OCI-LY7 (cell line): ENCODE data around the gene ABCB8. TPM values are rescaled to one million over a fixed set of nuclear protein-coding genes. Genes with fewer than 3 reads are reported as not detected.

Source experiments
- BruUV-seq: library from RNA; stranded (reverse); fragments of 400-500 nt; replicated peaks from 2 replicates; lab custom pipeline; 2021; lab: Mats Ljungman, UMichigan
- CTCF ChIA-PET: fragments of 300-600 bp; sonication (Branson Sonifier 250); formaldehyde crosslinking; loops from one replicate; lab custom pipeline; 2022; ENCODE audit warnings: antibody characterized with exemption; ENCODE audit not compliant: unreplicated experiment; lab: Charles Lee
- POLR2A ChIA-PET: fragments of 300-600 bp; sonication (Branson Sonifier 250); formaldehyde crosslinking; loops from one replicate; lab custom pipeline; 2022; ENCODE audit warnings: antibody characterized with exemption; lab: Charles Lee
- DNase-seq: peaks from one replicate; pipeline ENCODE4 v3.0.0-alpha.2; 2015; ENCODE audit warnings: low spot score
- H2AFZ ChIP-seq: fragments of 200-600 bp; sonication (generic), shearing (Covaris generic); 2 replicates; pipeline ENCODE4 v1.6.1; 2014; ENCODE audit warnings: mild to moderate bottlenecking, antibody characterized with exemption, low read length, moderate library complexity
- H3K27ac ChIP-seq: fragments of 200-600 bp; sonication (generic); 2 replicates; pipeline ENCODE4 v1.5.1; 2014; ENCODE audit warnings: mixed run types, low read depth, mild to moderate bottlenecking, moderate library complexity, low read length, inconsistent platforms; ENCODE audit not compliant: poor library complexity, severe bottlenecking
- H3K36me3 ChIP-seq: fragments of 200-600 bp; sonication (generic); 2 replicates; pipeline ENCODE4 v1.6.1; 2014; ENCODE audit warnings: mild to moderate bottlenecking, antibody characterized with exemption, low read length, moderate library complexity, mixed read lengths; ENCODE audit not compliant: insufficient read depth
- H3K4me1 ChIP-seq: fragments of 200-600 bp; sonication (generic); 2 replicates; pipeline ENCODE4 v1.5.1; 2014; ENCODE audit warnings: mild to moderate bottlenecking, low read length; ENCODE audit not compliant: insufficient read depth, poor library complexity, severe bottlenecking
- H3K4me2 ChIP-seq: fragments of 200-600 bp; sonication (generic); 2 replicates; pipeline ENCODE4 v1.6.1; 2014; ENCODE audit warnings: mild to moderate bottlenecking, low read length
- H3K4me3 ChIP-seq: fragments of 200-600 bp; sonication (generic); 2 replicates; pipeline ENCODE4 v1.5.1; 2014; ENCODE audit warnings: mild to moderate bottlenecking, low read depth, low read length; ENCODE audit not compliant: poor library complexity, severe bottlenecking
- H3K79me2 ChIP-seq: fragments of 200-600 bp; sonication (generic); 2 replicates; pipeline ENCODE4 v1.6.1; 2016; ENCODE audit warnings: low read depth, mild to moderate bottlenecking, low read length, moderate library complexity, mixed read lengths; ENCODE audit not compliant: insufficient read depth
- H3K9me2 ChIP-seq: fragments of 200-600 bp; sonication (generic); 2 replicates; pipeline ENCODE4 v1.6.1; 2016; ENCODE audit warnings: mild to moderate bottlenecking, low read length, mixed read lengths; ENCODE audit not compliant: insufficient read depth
- H3K9me3 ChIP-seq: fragments of 200-600 bp; sonication (generic); 2 replicates; pipeline ENCODE4 v1.6.1; 2014; ENCODE audit warnings: mild to moderate bottlenecking, mixed run types, low read length, mixed read lengths
- H4K20me1 ChIP-seq: fragments of 200-600 bp; sonication (generic); 2 replicates; pipeline ENCODE4 v1.6.1; 2014; ENCODE audit warnings: mild to moderate bottlenecking, antibody characterized with exemption, low read length, moderate library complexity, mixed read lengths; ENCODE audit not compliant: insufficient read depth
- EZH2phosphoT487 ChIP-seq: fragments of 200-600 bp; sonication (generic); IDR thresholded peaks from 2 replicates; pipeline ENCODE4 v1.6.1; 2018; ENCODE audit warnings: low read depth, borderline replicate concordance, mild to moderate bottlenecking, mixed run types, antibody characterized with exemption, low read length, moderate library complexity, mixed read lengths
- intact Hi-C: fragments of 100-400 bp; cut with micrococcal nuclease; formaldehyde crosslinking; loops from one replicate; pipeline ENCODE4 v1.10.0; 2022; ENCODE audit not compliant: unreplicated experiment
- total RNA-seq, 2 experiments: library from RNA; depleted of rRNA in 1 of 2; stranded (reverse); fragments of >200 nt in 1 of 2; shearing (Covaris generic) in 1 of 2; gene quantifications; 2 replicates each; pipeline ENCODE4 v1.2.3, GENCODE V29; 2014 to 2022
- TF ChIP-seq, protein P1 (sequence below): fragments of 200-600 bp; sonication (generic); conservative IDR thresholded peaks from 2 replicates; pipeline ENCODE4 v1.5.1; 2014; ENCODE audit warnings: mild to moderate bottlenecking, antibody characterized with exemption, low read length, moderate library complexity, mixed read lengths

The ABCB8 gene
- total RNA-seq, 2 experiments from 2014 or later: 32.0 to 64.7 TPM

DNA sequence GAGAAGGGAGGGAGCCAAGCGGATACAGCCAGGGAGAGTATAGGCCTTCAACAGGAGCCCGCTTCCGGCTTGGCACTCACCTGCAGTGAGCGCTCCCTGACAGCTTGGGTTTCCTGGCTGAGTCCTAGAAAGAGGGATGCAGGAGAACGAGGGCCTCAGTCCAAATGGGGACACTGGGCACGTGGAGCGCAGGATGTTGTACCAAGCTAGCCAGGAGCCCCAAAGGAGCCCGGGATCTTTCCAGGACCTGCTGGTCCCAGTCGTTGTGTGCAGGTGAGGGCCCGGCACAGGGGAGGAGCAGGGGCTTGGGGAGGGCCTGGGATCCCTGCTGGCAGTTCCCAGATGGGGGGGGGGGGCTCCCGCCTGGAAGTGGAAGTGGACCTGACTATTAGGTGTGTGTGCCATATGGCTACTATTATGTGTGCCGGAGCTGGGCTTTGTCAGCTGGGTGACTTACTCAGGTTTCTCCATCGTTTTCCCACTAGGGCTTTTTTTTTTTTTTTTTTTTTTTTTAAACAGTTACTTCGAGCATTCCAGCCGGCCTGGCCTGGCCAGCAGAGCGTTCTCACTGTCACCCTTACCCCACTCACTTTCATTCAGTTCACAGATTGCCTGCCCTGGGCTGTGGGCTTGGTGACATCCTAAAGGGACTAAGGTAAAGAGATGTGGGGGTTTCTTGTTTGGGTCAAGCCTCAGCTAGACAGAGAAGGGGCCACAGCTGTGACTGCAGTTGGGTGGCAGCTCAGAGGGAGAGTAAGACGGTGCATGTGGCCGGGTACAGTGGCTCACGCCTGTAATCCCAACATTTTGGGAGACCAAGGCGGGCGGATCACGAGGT lies 61.9 kb downstream of the ABCB8 start:
- POLR2A ChIA-PET: no interaction called here
- Histone ChIP-seq H2AFZ (no peak overlapping the region), H4K20me1 (no peaks in the 10 kb centered on the region; the same call in 1 of the 2 replicates), H3K4me2 (no peak overlapping the region), H3K9me2 (no peaks in the 10 kb centered on the region), H3K4me3 (no peak overlapping the region), H3K79me2 (no peaks in the 10 kb centered on the region), H3K9me3 (no peaks in the 10 kb centered on the region), H3K27ac (no peak overlapping the region), H3K4me1 (peaks cover 9% of the 10 kb centered on the region), H3K36me3 (no peaks in the 10 kb centered on the region)
- no peak for DNase-seq
- TF ChIP-seq, protein P1, sequence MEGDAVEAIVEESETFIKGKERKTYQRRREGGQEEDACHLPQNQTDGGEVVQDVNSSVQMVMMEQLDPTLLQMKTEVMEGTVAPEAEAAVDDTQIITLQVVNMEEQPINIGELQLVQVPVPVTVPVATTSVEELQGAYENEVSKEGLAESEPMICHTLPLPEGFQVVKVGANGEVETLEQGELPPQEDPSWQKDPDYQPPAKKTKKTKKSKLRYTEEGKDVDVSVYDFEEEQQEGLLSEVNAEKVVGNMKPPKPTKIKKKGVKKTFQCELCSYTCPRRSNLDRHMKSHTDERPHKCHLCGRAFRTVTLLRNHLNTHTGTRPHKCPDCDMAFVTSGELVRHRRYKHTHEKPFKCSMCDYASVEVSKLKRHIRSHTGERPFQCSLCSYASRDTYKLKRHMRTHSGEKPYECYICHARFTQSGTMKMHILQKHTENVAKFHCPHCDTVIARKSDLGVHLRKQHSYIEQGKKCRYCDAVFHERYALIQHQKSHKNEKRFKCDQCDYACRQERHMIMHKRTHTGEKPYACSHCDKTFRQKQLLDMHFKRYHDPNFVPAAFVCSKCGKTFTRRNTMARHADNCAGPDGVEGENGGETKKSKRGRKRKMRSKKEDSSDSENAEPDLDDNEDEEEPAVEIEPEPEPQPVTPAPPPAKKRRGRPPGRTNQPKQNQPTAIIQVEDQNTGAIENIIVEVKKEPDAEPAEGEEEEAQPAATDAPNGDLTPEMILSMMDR: no peak
- TF ChIP-seq EZH2phosphoT487: no peak
- no TSS peak for BruUV-seq
- intact Hi-C loops: loop anchor here (10.0 kb wide), 3 partner anchors 65 to 195 kb away; partner anchors contain the start of gene KCNH2
- CTCF ChIA-PET: no interaction called here

DNA sequence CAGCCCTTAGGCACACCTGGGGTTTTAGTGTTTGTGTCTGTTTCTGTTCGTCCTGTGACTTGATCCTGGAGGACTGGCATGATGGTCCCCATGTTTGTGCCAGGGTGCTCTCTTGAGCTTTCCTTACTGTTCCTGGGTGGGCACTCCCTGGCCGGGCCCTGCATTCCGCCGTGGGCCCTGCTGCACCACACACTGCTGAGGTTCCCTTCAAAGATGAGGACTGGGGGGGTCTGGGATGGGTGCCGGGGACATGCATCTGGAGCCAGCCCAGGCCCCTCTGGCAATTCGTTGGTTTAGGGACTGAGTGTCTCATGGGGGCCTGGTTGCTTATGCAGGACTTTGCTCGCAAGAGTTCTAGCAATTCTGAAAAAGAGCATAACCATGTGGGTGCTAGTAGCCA lies 62.8 kb downstream of the ABCB8 start:
- no peak overlapping the region for H3K27ac ChIP-seq
- intact Hi-C loops: loop anchor here (10.0 kb wide), 1 partner anchor 64 kb away; no protein-coding TSS in a partner anchor
- no peak overlapping the region for H3K4me2 ChIP-seq
- no peak for TF ChIP-seq EZH2phosphoT487
- DNase-seq: no peak
- no peaks in the 10 kb centered on the region for H3K36me3 ChIP-seq
- H4K20me1 ChIP-seq: no peaks in the 10 kb centered on the region; the same call in 1 of the 2 replicates
- no peak overlapping the region for H2AFZ ChIP-seq
- no peak overlapping the region for H3K4me3 ChIP-seq
- ChIA-PET CTCF (no interaction called here), POLR2A (no interaction called here)
- no peaks in the 10 kb centered on the region for H3K9me2 ChIP-seq
- no peaks in the 10 kb centered on the region for H3K79me2 ChIP-seq
- H3K9me3 ChIP-seq: no peaks in the 10 kb centered on the region
- no TSS peak for BruUV-seq
- peaks cover under 1% of the 10 kb centered on the region for H3K4me1 ChIP-seq

DNA sequence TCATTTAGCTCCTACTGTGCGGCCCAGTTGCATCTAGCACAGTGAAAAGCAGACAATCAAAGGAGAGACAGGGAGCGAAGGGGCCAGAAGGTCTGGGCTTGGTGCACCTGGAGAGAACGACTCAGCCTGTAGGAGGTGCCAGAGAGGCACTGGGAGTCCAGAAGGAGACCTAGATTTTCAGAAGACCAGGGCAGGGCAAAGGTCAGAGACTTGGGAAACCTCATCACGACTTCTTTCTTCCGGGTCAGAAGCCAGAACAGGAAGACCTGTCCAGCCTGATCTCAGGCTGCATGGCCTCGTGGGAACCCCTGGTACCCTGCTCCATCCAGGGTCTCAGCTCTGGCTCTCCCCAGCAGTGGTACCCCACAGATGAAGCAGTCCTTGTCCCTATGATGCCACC lies 63.2 kb downstream of the ABCB8 start:
- peak; percentile 42 for DNase-seq
- no TSS peak for BruUV-seq
- no peak overlapping the region for H2AFZ ChIP-seq
- H3K79me2 ChIP-seq: no peaks in the 10 kb centered on the region
- no peaks in the 10 kb centered on the region for H3K9me2 ChIP-seq
- H4K20me1 ChIP-seq: no peaks in the 10 kb centered on the region; the same call in 1 of the 2 replicates
- CTCF ChIA-PET: no interaction called here
- no peaks in the 10 kb centered on the region for H3K36me3 ChIP-seq
- H3K4me3 ChIP-seq: no peak overlapping the region
- intact Hi-C loops: loop anchor here (10.0 kb wide), 1 partner anchor 63 kb away; no protein-coding TSS in a partner anchor
- H3K27ac ChIP-seq: no peak overlapping the region
- TF ChIP-seq, protein P1: peak; percentile 76
- TF ChIP-seq EZH2phosphoT487: no peak
- H3K4me1 ChIP-seq: no peaks in the 10 kb centered on the region
- POLR2A ChIA-PET: no interaction called here
- no peak overlapping the region for H3K4me2 ChIP-seq
- no peaks in the 10 kb centered on the region for H3K9me3 ChIP-seq
